HG03097 (cell line): ENCODE data around the gene TESK1.

Experiments used
- ATAC-seq: cut with Tn5 transposase; IDR thresholded peaks from one replicate; pipeline ENCODE4 v1.9.1; 2021; ENCODE audit not compliant: unreplicated experiment, low FRiP score

The TESK1 gene, protein sequence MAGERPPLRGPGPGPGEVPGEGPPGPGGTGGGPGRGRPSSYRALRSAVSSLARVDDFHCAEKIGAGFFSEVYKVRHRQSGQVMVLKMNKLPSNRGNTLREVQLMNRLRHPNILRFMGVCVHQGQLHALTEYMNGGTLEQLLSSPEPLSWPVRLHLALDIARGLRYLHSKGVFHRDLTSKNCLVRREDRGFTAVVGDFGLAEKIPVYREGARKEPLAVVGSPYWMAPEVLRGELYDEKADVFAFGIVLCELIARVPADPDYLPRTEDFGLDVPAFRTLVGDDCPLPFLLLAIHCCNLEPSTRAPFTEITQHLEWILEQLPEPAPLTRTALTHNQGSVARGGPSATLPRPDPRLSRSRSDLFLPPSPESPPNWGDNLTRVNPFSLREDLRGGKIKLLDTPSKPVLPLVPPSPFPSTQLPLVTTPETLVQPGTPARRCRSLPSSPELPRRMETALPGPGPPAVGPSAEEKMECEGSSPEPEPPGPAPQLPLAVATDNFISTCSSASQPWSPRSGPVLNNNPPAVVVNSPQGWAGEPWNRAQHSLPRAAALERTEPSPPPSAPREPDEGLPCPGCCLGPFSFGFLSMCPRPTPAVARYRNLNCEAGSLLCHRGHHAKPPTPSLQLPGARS

DNA sequence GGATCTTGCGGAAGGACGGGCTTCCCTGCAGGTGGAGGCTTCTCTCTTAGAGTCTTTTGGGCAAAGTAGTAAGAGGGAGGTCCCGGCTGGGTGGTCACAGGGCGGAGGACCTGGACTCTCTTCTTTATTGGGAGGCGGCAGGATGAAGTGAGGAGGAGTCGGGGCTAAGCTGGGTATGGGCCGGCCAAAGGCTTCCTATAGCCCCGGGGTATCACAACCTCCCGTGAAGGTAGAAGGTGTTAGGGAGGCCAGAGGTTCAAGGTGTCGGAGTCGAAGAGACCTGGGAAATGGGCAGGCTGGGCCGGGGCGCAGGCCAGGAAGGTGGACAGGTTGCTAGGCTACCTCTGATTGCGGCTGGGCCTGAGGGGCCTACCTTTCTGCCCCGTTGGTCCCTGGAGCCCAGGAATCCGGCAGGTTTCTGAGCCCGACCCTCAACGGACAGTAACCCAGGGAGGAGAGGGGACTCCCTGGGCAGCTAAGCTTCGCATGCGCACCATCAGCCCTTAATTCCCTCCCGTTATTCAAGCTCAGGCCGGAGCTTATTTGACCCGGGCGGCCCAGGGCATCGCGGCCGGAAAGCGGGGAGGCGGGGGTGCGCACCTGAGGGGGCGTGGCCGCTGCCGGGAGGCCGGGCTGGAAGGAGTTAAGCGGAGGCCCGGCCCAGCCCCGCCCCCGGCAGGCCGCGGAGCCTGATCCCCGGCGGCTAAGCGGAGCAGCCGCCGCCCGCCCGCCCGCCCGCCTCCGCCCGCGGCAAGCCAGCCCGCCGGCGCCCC is at the start of gene TESK1:
Gene TESK1 (plus strand): TSS at position 685 of the 773 bp plus-strand sequence. CDS start 358 bp downstream, outside the sequence.
- peak; percentile 30 for ATAC-seq

DNA sequence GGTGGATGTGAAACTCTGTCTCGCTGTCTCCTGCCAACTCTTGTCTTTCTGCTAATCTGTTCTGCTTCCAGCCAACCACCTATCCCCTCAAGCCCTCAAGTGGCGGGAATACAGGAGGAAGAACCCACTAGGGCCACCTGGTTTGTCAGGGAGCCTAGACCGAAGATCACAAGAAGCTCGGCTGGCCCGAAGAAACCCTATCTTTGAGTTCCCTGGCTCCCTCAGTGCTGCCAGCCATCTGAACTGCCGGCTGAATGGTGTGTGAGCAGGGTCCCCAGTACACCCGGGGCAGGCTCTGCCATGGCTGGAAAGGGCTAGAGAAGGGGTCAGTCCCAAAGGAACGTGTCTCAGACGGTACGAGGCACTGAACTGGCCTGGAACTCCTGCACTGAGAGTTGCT is 49.2 kb upstream of the TESK1 start:
- no peak for ATAC-seq

DNA sequence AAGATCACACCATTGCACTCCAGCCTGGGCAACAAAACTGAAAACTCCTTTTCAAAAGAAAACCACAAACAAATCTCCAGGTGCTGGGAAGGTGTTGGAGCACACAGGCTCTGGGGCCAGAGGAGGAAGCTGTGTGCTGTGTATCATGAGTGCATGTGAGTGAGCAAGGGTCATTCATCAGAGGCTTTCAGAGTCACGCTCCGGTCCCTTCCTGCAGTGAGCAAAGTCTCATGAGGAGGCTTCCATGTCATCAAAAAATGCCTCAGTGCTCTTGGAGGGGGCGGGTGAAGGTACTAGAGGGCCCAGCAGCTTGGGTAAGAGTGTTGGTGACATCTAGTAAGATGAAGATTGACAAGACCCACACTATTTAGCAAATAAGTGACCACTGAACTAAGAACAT is 48.3 kb upstream of the TESK1 start:
- no peak for ATAC-seq

DNA sequence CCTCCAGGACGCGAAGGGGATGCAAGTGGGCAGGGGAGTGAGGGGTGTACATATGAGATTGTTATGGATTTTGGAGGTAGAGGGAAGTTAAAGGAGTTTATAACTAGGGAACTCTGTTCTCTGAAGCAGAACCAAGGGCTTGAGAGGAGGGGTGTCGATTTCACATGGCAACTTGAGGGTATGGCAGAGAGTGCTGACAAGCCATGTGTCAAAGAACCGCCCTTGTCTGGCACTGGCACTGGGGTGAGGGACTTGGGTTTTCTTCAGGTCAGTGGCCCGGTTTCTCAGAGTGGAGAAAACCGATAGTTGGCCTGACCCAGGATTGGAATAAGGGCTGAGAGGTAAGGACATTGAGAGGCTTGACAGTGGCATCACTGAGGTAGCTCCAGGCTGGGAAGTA is 47.7 kb upstream of the TESK1 start:
- no peak for ATAC-seq

DNA sequence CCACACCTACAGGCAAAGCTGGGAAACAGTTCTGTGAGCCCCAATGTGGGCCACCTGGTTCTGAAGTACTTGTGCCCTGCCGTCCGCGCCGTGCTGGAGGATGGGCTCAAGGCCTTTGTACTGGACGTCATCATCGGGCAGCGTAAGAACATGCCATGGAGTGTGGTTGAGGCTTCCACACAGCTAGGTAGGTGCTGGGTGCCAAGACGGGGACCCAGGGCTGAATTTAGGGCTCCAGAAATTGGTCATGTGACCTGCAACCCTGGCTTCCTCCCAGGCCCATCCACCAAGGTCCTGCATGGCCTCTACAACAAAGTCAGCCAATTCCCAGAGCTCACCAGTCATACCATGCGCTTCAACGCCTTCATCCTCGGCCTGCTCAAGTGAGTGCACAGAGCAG is 46.9 kb upstream of the TESK1 start:
- no peak for ATAC-seq

DNA sequence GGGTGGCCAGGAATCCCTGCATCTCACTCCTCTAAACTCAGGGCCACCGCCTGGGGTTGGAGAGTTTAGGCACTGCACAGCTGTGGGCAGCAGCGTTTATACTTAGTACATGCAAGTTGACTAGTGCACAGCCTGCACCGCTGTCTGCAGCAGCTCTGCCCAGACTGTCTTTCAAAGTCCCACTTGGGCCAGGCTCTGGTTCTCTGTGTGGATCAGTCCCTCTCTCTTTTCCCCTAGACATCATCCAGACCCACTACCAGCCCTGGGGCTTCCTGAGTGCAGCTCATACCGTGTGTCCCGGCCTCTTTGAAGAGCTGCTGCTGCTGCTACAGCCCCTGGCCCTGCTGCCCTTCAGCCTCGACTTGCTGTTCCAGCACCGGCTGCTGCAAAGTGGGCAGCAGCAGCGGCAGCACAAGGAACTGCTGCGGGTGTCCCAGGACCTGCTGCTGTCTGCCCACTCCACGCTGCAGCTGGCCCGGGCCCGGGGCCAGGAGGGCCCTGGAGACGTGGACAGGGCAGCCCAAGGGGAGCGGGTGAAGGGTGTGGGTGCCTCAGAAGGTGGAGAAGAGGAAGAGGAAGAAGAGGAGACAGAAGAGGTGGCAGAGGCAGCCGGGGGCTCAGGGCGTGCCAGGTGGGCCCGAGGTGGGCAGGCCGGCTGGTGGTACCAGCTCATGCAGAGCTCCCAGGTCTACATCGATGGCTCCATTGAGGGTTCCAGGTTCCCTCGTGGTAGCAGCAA is 45.1 kb upstream of the TESK1 start:
- ATAC-seq = no peak

DNA sequence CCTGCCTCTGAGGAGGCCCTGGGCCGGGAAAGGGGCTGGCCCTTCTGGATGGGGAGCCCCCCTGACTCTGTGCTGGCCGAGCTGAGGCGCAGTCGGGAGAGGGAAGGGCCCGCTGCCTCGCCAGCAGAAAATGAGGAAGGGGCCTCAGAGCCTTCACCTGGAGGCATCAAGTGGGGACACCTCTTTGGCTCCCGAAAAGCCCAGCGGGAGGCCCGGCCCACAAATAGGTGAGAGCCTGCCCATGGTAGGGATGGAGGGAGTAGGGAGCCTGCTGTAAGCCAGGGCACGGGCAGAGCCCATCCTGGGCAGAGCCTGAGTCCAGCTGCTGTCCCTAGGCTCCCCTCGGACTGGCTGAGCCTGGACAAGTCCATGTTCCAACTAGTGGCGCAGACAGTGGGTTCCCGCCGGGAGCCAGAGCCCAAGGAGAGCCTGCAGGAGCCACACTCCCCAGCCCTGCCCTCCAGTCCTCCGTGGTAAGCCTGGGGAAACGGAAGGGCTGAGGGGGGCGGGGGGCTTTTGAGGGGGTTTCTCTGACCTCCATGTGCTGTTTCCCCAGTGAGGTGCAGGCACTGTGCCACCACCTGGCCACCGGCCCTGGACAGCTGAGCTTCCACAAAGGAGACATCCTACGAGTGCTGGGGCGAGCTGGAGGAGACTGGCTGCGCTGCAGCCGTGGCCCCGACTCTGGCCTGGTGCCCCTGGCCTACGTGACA is 44.3 kb upstream of the TESK1 start:
- no peak for ATAC-seq

DNA sequence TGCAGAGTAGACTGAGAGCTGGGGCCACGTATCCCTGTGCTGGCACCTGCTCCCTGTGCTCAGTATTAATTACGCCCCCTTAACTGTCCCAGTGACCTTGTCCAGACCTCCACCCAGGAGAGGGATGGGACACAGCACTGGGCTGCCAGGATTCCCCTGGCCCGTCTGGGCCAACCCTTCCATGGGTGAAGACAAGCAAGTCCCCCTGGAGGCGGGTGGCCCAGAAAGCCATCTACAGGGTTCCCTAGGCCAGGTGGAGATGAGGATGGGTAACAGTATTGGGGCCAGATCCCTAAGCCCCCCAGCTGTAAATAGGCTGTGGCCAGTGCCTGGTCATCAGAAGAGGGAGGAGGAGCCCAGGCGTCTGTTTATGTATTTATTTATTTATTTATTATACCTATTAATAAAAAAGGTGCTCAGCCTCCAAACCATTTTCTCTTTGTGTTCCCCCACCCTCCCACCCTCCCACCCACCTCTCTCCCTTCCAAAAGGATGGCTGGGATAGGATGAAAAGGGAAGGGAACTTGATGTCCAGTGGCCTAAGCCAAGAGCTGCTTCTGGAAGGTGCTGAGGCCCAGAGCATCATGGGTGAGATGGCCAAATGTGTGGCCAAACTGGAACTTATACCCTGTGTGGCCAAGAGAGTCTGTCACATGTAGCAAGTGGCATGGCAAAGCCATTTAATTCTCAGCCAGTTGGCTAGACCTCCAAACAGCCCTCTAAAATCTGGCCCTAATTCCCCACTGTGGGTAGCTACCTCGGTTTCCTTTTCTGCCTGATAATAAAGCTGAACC is 43.4 kb upstream of the TESK1 start:
- no peak for ATAC-seq

DNA sequence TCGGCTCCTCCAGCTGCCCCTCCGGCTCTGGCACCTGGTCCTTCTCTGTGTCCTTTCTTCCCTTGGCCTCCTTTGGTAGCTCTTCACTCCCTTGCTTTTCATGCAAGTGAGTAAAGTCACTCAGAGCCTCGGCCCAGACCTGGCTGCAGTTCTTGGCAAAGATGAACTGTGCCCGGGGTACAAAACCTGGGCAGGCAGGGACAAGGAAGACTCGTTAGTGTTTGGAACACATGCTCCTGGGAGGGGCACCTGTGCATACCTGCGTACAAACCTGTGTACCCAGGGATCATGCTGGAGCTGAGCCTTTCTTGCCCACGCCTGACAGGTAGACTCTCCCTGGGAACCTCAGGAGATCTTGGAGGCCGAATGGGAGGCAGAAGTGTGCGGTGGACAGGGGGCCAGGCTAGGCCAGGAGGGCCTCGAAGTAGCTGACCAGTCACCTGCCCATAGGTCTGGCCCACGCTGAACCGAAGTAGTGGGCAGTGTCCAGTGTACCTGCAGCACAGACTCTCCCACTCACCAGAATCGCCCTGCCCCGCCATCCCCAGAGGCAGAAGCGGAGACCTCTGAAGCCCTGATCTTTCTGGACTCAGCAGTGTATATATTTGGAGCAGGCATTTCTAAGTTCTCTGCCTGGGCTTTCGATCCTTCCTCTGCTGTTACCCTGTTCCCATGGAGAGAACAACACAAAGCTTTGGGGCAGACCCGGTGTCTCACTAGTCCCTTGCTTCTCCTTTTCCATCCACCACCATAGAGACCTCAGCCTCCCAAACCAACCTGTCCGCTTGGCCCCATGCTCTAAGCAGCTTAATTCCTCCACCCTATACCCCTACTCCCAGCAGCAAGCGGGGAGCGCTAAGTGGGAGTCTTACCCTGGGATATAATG is 41.9 kb upstream of the TESK1 start:
- ATAC-seq = no peak

DNA sequence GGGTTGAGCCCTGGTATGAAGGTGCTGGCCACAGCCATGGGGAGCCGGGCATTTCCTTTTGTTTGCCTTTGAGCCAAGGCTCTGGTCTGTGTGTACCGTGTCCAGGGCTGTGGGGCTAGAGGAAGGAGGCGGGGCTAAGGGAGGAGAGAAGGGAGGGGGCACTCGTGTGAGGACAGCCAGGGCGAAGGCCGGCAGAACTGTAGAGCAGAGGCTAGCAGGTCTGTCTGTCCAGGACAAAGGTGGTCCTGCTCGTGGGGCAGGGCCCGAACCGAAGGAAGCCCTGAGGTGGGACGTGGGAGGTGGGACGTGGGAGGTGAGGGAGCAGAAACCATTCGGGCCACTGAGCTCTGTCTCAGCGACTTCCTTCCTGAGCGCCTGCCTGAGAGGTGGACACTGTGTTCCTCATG is 41.3 kb upstream of the TESK1 start:
- no peak for ATAC-seq

DNA sequence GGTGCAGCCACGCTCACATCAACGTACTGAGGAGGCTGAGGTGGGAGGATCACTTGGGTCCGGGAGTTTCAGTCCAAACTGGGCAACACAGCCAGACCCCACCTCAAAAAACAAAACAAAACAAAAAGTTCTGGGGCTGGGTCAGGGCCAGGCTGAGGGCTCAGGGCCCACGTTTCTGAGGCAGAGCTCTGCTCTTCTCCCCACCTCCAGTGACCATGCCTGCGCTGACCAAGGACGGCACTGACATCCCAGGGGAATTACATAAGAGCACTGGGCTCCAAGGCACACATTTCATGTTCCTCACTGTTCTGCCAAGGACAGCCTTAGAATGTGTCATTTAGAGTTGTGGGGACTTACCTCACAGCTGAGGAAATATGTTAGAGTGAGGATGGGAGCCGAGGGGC is 40.4 kb upstream of the TESK1 start:
- ATAC-seq = no peak

DNA sequence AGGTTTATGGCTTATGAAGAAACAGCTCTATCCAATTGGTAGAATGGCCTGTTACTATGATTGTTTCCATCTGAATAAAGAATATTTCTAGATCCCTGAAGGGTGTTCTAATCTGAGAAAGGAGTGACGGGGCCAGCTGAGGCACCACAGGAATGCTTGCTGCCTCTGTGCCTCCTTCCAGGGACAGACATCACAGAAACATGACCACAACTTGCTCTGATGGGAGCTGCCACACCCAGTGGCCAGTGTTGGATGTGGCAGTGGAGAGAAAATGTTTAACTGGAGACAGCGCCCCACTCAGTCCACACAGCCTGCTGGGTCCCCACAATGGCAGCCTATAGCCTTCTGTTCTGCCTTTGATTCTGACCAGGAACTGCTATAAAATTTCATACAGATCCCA is 38.6 kb upstream of the TESK1 start:
- no peak for ATAC-seq

DNA sequence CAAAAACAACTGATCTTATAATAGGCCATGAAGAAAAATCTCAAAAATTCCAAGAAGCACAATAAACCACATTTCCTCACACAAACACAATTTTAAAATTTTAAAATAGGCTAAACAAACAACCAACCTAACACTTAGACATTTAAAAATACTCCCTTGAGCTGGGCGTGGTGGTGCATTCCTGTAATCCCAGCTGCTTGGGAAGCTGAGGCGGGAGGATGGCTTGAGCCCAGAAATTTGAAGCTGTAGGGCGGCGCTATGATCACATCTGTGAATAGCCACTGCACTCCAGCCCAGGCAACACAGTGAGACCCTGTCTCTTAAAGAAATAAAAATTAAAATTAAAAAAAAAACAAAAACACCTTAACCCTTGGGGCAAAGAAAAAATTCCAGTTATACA is 36.9 kb upstream of the TESK1 start:
- no peak for ATAC-seq

DNA sequence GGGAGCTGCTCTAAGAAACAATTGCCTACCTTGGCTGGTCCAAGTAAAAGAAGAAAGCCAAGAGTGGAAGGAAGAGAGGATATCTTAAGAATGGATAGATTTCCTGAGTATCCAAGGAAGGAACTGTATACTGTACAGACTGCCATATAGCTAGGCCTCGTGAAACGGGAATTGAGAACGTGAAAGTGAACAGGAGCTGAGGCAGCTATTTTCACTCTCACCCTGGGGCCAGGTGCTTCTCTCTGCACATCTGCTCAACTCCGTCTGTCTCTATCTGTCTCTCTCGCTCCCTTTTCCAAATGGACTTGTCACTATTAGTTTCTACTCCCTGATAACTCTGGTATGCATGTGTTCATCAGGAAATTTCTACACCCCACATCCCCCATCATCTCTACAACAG is 35.9 kb upstream of the TESK1 start:
- ATAC-seq = peak; percentile 43

DNA sequence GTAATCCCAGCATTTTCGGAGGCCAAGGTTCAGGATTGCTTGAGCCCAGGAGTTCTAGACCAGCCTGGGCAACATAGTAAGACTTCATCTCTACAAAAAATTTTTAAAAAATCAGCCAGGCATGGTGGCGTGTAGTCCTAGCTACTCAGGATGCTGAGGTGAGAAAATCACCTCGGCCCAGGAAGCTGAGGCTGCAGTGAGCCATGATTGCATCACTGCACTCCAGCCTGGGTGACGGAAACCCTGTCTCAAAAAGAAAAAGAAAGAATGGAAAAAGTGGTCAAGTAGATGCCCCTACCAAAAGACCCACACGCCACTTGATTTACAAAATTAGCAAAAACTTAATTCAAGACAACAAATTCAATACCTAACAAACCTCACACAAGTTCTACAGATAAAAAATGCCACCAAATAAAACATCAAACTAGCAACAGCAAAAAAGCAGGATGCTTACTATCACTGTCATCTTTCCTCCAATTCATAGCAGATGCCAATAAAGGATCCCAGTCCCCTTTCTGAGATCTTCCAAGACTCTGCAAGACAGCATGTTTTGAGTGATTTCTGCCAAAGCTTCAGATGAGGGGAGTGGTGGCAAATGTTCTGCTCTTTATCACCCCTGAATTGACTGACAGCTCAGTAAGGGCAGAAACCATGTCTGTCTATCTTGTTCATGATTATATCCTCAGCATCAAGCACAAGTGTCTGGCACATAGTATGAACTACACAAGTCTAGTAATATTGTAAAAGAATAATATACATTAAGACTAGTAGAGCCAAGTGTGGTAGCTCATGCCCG is 34.2 kb upstream of the TESK1 start:
- no peak for ATAC-seq

DNA sequence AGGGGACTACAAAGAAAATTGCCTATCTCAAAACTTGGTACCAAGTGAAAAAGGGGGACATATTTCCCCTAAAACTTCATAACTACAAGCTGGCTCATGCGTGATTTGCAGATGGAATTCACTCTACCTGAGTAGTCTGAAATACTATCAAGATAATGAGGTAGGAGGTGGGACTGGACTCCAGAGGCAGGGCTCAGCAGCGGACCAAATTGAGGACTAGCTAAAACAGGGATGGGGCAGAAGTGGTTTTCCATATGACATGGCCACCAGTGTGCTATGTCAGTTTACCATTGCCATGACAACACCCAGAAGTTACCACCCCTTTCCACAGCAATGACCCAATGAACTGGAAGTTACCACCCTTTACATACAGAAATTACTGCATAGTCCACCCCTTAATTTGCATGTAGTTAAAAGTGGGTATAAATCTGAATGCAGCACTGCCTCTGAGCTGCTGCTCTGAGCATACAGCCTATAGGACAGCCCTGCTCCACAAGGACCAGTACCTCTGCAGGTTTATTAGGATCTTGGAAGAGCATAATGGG is 30.4 kb upstream of the TESK1 start:
- ATAC-seq = no peak

DNA sequence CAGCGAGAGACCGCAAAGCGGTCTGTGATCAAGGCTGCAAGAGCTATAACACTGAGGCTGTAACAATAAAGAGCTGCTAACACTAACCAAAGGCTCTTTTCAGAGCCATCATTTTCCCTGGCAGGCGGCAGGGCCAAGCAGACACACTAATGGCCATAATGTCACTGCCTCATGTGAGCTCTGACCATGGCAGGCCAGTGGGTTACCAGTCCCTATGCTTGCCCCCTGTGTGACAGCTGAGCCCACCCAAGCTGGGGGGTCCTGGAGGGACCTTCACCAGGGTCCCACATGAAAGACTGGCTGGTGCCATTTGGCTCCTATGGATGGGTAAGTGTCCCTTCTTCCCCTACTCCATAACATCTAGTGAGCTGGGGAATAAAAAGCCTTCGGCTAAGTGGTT is 29.6 kb upstream of the TESK1 start:
- ATAC-seq = no peak
